ENCODE data around the gene FOXF1. TPM values are rescaled to one million over a fixed set of nuclear protein-coding genes. Genes with fewer than 3 reads are reported as not detected.

FOXF1 gene
- total RNA-seq, 1 donor from 2014 or later = 0.33 TPM

- Histone ChIP-seq H3K4me1 (no peaks in the 10 kb centered on the region), H3K27me3 (ENCODE audit: low read depth) (no peaks in the 10 kb centered on the region), H3K36me3 (peaks cover 71% of the 10 kb centered on the region), H3K27ac (replicated peaks) (no peak overlapping the region), H3K4me3 (no peak overlapping the region), H3K9me3 (replicated peaks) (no peaks in the 10 kb centered on the region)
- DNase-seq = no peak
- TF ChIP-seq CTCF (IDR thresholded peaks at IDR 0.05; ENCODE audit: borderline replicate concordance) = no peak
- intact Hi-C loops (cut with micrococcal nuclease) = no loop called here
These were observed 28.0 kb downstream of the FOXF1 start for GRCh38 chr16:86538196-86538780.

GRCh38 chr16:86540894-86541293 is 30.6 kb downstream of the FOXF1 start:
- no peak for DNase-seq
- TF ChIP-seq CTCF (IDR thresholded peaks at IDR 0.05; ENCODE audit: borderline replicate concordance) = no peak
- Histone ChIP-seq H3K4me1 (peaks cover 8% of the 10 kb centered on the region), H3K27ac (replicated peaks) (no peak overlapping the region), H3K27me3 (ENCODE audit: low read depth) (no peaks in the 10 kb centered on the region), H3K36me3 (peaks cover 81% of the 10 kb centered on the region), H3K9me3 (replicated peaks) (no peaks in the 10 kb centered on the region), H3K4me3 (no peak overlapping the region)
- intact Hi-C loops (cut with micrococcal nuclease) = no loop called here

- no peaks in the 10 kb centered on the region for H3K9me3 ChIP-seq (replicated peaks)
- no peak for TF ChIP-seq CTCF (IDR thresholded peaks at IDR 0.05; ENCODE audit: borderline replicate concordance)
- no peak overlapping the region for H3K27ac ChIP-seq (replicated peaks)
- no peak for DNase-seq
- H3K4me1 ChIP-seq = peaks cover 13% of the 10 kb centered on the region
- intact Hi-C loops (cut with micrococcal nuclease) = no loop called here
- no peaks in the 10 kb centered on the region for H3K27me3 ChIP-seq (ENCODE audit: low read depth)
- H3K36me3 ChIP-seq = peaks cover 87% of the 10 kb centered on the region
- H3K4me3 ChIP-seq = no peak overlapping the region
These were observed 31.2 kb downstream of the FOXF1 start for GRCh38 chr16:86541560-86541959.

- Histone ChIP-seq H3K36me3 (peaks cover 94% of the 10 kb centered on the region), H3K4me3 (no peak overlapping the region), H3K9me3 (replicated peaks) (no peaks in the 10 kb centered on the region), H3K27ac (replicated peaks) (no peak overlapping the region), H3K27me3 (ENCODE audit: low read depth) (no peaks in the 10 kb centered on the region), H3K4me1 (peaks cover 23% of the 10 kb centered on the region)
- intact Hi-C loops (cut with micrococcal nuclease) = no loop called here
- no peak for DNase-seq
- TF ChIP-seq CTCF (IDR thresholded peaks at IDR 0.05; ENCODE audit: borderline replicate concordance) = no peak
These were observed 32.7 kb downstream of the FOXF1 start for GRCh38 chr16:86542756-86543750.

- Histone ChIP-seq H3K4me1 (peaks cover 23% of the 10 kb centered on the region), H3K27ac (replicated peaks) (no peak overlapping the region), H3K27me3 (ENCODE audit: low read depth) (no peaks in the 10 kb centered on the region), H3K9me3 (replicated peaks) (no peaks in the 10 kb centered on the region), H3K4me3 (no peak overlapping the region), H3K36me3 (peaks cover 86% of the 10 kb centered on the region)
- no peak for DNase-seq
- intact Hi-C loops (cut with micrococcal nuclease) = no loop called here
- no peak for TF ChIP-seq CTCF (IDR thresholded peaks at IDR 0.05; ENCODE audit: borderline replicate concordance)
These were observed 35.2 kb downstream of the FOXF1 start for GRCh38 chr16:86545481-86545880.
